GM19324 (cell line): ENCODE results near the gene IQGAP2.

Experiments
- ATAC-seq: cut with Tn5 transposase; IDR thresholded peaks from one replicate; pipeline ENCODE4 v1.9.1; 2021; ENCODE audit warnings: mild to moderate bottlenecking, moderate library complexity; ENCODE audit not compliant: unreplicated experiment, low FRiP score

IQGAP2 gene

GRCh38 chr5:76446776-76447175, 43.7 kb downstream of the IQGAP2 start:
- ATAC-seq: no peak

DNA sequence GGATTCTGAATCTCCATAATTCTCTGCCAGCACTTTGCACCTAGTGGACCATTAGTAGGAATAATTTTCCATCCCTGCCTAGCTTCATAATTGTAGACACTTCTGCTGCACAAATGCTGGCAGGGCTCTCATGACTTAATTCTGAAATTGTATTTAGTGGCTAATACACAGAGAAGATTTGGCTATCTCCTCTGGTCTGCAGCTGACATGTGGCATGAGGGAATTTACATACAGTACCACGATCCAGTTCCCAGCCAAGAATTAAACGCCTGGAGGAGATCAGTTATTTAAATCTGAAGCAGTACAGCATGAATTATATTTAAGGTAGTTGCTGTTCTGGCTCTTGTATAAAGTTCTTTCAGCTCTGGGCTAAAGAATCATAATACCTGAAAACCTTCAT, 46.5 kb downstream of the IQGAP2 start:
- ATAC-seq: no peak

- ATAC-seq: no peak
Observed at GRCh38 chr5:76450054-76450453, 47.0 kb downstream of the IQGAP2 start.

DNA sequence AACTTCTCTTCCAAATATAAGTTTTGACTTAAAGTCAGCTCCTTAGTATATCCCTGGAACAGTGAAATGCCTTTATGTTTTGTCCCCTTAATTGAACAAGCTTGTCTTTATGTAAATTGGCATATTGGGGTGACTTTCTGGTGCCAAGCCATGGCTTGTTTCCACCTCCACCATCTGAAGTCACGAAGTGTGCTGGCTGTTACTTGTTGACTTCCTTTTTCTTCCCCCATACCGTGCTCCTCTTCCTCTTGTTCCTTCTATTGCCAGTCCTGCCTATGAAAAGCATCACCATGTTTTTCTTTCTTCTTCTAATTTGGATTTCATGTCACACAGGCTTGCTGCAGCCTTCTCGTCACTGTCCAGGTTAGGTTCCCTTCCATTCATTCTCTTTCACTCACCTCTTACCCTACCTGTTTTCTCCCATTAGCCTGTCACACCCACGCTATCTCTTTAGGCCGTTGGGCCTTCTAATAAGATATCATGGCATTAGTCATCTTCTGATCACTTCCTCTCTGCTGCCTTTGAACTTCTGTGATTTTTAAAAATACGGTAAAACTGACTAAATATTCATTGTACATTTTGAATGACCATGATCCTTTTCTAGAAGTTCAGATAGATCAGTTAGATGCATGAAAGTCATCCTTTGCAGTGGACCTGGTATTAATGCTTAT, 48.1 kb downstream of the IQGAP2 start:
- no peak for ATAC-seq

- no peak for ATAC-seq
Observed at GRCh38 chr5:76455531-76456133, 52.5 kb downstream of the IQGAP2 start.

- ATAC-seq: no peak
Observed at GRCh38 chr5:76456258-76456657, 53.2 kb downstream of the IQGAP2 start.

- no peak for ATAC-seq
Observed at GRCh38 chr5:76457674-76458485, 54.8 kb downstream of the IQGAP2 start.

DNA sequence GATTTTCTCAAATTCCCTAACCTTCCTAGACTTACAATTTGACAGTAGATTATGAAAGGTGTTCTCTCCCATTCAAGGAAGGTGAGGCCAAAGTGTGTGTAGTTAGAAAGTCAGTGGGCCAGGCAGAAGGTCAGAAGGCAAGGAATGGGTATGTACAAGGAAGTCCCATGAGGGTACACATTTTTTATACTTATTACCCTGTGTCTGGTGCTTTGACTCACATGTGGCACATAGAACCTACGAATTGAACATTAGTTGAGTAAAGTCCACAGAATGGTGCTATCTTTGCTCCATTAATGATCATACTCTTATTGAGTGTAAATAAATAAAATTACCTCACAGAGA, 55.4 kb downstream of the IQGAP2 start:
- ATAC-seq: no peak

DNA sequence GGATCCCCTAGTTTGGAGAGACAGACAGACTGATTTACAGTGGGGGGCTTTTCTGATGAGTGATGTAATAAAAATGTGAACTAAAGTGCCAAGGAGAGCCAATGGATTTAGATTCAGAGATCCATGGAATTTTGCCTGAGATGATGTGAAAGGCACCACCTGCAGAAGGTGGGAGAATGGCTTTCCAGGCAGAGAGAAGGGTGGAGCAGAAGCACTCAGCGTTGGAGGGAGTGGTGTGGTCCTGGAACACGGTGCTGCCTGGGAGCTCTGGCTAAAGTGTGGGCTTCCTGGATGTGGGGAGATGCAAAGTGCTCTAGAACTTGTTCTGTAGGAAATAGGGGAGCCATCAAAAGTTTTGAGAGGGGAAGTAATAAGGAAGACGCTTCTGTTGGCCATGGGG, 57.0 kb downstream of the IQGAP2 start:
- ATAC-seq: no peak

DNA sequence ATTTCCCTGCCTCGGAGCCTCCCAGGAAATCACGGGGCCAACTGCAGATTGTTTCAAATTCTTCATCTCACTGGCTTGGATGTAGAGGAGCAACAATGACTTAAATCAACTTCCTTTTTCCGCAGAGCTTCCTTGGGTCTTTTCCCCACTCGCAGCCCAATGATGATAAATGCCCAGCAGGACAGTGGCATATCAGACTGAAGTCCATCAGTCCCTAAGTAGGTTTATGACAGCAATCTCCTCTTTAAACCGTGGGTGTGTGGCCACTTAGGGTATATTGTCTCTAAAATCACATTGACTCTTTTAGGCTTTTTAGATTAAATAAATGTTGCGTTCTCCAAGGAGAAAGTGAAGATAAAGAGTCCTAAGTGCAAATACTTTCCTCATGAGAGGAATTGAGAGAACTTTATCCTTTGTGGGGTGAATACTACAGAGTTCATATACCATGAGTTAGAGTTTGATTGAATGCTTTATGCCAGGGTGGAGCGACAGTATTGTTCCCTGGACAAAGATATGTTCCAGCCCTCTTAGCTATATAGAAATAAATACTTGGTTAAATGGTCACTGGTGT, 59.1 kb downstream of the IQGAP2 start:
- ATAC-seq: no peak

DNA sequence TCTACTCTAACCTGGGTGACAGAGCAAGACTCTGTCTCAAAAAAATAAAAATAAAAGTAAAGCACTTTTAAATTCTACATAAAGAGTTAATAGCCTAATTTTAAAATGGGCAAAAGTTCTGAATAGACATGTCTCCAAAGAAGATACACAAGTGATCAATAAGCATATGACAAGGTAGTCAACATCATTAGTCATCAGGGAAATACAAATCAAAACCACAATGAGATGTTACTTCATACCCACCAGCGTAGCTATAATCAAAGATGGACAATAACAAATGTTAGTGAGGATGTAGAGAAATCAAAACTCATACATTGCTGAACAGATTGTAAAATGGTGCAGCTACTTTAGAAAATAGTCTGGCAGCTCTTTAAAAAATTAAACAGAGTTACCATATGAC, 64.1 kb downstream of the IQGAP2 start:
- ATAC-seq: no peak

GRCh38 chr5:76468635-76469425, 65.7 kb downstream of the IQGAP2 start:
- no peak for ATAC-seq

DNA sequence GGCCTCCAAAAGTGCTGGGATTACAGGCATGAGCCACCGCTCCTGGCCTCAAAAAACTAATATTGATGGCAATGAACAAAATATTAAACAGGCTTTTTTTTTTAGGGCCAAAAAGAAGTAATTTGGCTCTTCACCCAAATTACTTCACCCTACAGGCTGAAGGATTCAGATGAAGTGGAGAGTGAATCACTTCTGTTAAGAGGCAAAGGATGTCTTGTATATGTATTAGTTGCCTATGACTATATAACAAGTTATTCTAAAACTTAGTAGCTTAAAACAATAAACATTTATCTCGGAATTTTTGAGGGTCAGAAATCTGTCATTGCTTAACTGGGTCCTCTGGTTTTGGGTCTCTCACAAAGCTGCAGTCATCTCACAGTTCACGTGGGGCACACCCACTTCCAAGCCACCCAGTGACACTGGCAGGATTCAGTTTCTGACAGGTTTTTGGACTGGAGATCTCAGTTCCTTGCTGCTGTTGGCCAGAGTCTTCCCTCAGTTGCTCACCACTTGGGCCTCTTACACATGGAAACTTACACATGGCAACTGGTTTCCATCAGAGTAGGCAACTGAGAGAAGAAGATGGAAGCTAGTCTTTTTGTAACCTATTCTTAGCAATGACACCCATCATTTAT, 66.7 kb downstream of the IQGAP2 start:
- ATAC-seq: no peak

DNA sequence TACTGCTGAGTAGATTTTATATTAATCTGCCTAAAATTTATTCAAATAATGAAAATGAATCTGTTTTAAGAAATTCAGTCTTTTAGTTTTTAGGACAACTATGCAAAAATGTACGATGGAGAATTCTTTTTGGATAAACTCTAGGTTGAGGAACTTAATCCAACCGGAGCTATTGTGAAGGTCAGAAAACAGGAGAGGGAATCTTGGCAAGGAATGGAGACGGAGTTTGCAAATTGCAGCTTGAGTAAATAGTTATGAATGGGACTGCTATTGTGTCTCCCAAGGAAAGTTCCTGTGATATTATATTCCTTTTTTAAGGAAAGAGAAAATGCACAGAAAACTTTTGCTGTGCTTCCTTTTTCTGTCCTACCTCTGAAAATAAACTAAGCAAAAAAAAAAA, 67.9 kb downstream of the IQGAP2 start:
- ATAC-seq: no peak

- no peak for ATAC-seq
Observed at GRCh38 chr5:76471406-76471805, 68.3 kb downstream of the IQGAP2 start.

DNA sequence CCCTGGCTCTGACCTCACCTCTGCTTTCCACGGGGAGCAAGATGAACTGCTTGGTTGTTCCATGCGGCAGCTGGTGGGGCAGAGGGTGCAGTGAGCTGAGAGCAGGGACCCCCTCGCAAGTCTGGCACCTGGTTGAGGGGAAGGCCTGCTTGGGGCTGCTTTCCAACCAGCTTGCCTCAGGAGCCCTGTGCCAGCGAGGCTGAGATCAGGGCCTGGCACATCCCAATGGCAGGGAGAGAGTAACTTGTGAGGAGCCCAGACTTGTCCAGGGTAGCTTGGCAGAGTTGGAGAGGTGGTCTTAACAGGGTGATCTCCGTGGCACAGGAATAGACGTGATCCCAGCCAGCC, 68.9 kb downstream of the IQGAP2 start:
- no peak for ATAC-seq

- ATAC-seq: no peak
Observed at GRCh38 chr5:76472335-76473008, 69.4 kb downstream of the IQGAP2 start.

GRCh38 chr5:76473009-76473336, 69.9 kb downstream of the IQGAP2 start:
- no peak for ATAC-seq

DNA sequence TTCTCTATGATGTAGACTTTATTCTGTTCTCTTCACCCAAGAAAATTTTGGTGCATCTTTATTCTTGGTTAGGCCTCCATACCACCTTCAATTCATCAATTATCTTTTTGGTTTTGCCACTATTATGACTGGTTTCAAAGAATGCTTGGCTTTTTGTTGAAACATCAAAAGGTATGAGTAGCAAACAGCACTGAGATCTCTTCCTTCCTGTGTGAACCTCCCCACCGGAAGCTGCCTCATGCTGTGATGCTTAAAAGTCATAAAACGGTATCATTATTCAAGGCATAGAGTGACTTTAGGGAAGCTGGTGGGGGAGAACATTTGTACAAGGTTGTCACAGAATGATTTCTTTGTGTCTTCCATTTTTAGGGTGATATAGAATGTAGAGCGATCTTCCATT, 70.6 kb downstream of the IQGAP2 start:
- no peak for ATAC-seq

DNA sequence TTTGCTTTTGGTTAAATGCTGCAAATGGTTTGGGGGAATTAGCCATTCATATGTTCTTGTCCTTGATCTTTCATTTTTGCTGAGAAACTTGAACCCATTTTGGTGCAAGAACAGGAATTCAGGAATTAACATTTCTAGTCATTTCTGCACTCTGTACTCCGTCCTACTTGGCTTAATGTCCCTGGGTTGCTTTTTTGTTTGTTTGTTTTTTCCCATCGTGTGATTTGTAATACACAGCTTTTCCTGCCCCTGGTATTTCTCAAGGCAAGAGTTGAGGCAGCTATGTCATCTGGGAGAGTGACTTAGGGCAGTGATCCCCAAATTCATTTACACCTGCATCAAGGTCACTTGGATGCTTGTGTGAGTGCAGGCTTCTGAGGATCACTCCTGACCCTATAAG, 71.3 kb downstream of the IQGAP2 start:
- ATAC-seq: no peak
